ENCODE results near the gene TAS2R9.

GRCh38 chr12:10807186-10807585, 2.8 kb downstream of the TAS2R9 start, which contains the start of gene TAS2R8:
- no peak for TF ChIP-seq CTCF (conservative IDR thresholded peaks at IDR 0.05; ENCODE audit: low read length)
- TF ChIP-seq EZH2phosphoT487 (IDR thresholded peaks at IDR 0.05; ENCODE audit: borderline replicate concordance), result no peak

Measured in Loucy (cell line).